GM19324 (cell line): ENCODE results near the gene CASTOR1.

Source experiments
- ATAC-seq: cut with Tn5 transposase; IDR thresholded peaks from one replicate; pipeline ENCODE4 v1.9.1; 2021; ENCODE audit warnings: mild to moderate bottlenecking, moderate library complexity; ENCODE audit not compliant: unreplicated experiment, low FRiP score

Gene CASTOR1

DNA sequence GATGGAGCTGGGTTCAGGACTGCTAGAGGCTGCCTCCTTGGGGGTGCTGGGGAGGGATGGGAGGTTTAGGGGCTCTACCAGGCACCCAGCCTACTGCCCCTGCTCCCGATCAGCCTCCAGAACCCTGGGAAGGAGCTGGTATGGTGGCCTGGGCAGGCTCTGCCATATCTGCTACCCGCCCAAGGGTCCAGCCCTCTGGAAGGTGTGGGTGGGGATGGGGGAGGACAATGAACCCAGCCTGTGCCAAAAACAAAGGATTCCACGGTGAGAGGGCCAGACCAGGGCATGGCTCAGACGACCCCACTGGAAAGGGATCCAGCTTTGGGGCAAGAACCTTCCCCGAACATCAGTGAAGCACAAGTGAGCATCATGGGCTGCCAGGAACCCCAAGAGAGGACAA lies 3.0 kb downstream of the CASTOR1 start:
- no peak for ATAC-seq

DNA sequence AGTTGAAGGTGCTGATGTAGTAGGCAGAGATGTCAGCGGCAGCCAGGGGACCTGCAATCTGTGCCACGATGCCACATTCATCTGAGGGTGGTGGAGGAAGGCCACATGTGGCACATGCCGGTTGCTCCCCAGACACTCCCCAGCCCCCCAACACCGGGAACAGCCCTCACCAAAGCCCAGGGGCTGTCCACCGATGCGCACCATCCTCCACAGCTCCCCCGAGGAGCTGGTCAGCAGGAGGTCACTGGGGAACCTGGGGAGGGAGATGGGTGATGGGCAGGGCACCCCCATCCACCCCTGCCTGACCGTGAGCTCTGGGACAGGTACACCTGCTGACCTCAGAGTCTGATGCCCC lies 3.5 kb downstream of the CASTOR1 start:
- no peak for ATAC-seq

DNA sequence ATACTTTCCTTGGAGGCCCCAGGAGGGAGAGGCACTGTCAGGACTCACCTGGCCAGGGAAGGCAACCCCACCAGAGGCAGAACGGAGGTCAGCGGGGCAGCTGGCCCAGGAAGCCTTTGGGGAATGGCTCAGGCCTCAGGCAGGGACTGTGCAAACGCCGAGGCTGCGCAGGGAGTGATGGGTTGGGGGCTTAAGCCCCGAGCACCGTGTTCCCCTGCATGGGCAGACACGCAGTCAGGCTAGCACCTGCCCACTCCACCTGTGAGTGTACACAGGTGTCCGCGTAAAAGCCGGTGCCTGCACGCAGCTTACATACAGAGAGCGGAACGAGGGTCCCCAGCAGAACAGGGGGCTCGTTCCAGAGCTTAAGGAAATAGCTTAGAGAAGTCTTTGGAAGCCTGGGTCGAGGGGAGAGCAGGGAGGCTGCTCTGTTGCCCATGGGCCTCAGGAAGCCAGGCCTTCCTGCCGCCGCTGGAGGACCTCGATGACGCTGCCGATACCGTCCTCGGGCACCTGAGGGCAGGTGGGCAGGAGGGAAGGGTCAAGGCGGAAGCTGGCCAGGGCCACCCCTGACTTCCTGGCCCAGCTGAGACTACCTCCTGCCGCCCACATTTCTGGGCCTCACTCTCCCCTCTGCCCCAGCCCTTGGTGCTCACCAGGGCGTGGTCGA lies 4.0 kb downstream of the CASTOR1 start:
- no peak for ATAC-seq

DNA sequence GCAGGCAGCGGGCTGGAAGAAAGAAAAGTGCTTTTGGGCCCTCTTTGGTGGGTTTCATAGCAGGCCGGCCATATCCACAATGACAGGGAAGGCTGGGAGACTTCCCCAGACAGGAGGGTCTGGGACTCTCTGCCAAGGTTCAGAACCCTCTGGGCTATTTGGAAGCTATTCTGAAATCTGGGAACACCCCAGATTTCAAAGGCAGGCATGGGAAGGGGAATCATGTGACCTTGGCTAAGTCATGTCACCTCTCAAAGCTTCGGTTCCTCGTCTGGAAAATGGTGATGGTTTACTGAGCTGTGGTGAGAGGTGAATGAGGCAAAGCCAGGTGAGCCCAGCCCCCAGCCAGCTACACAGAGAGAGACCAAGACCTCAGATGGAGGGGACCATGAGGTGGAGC lies 4.6 kb downstream of the CASTOR1 start:
- ATAC-seq = no peak

DNA sequence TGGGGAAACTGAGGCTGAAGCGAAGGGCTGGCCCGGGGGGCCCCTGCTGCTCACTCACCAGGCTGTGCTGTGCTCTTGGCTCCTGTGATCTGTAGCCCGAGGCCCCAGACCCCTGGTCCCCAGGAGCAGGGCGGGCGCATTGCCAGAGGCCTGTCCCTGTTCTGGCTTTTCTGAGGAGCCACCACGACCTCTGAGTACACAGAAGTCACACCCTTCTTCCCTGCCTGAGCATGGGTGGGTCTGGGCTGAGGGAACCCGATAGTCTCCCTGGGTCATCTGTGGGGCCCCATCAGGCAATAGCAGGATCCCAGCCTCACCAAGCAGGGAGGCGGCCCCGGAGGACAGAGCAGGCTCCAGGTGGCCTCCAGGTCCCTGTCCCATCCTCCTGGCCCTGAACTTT lies 5.1 kb downstream of the CASTOR1 start:
- ATAC-seq = no peak

DNA sequence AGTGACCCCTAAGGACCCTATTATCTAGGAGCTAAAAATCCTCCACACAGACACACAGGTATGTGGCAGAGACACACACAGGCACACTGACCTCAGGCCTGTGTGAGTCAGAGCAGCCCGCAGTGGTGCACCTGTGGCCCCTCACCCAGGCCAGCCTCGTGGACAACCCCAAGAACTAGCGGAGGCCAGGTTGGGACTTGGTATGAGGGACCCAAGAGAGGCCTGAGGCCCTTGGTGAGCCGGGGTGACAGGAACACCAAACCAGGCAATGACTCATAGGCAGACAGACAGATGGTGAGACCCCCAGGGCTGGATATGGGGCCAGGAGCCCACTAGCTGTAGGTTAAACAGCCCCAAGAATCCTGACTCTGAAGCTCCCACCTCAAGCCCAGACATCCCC lies 6.0 kb downstream of the CASTOR1 start:
- ATAC-seq = no peak

DNA sequence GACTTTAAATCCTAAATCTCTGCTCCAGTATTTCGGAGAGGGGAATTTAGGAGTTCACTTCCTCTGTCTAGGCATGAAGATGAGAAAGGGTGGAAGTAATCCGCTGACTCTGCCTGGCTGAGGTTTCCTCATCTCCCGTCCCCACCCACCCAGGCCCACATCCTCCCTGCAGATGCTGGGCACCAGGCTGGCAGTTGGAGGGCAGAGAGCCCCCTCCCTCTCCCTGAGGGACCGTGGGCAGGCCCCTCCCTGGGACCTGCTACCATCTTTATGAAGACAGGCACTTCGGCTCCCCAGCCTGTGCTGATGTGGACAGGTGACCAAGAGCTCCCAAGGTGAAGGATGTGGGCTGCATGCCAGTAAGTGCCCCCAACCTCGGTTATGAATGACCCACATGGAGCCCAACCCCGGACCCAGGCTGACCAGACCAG lies 6.7 kb downstream of the CASTOR1 start:
- ATAC-seq = no peak

DNA sequence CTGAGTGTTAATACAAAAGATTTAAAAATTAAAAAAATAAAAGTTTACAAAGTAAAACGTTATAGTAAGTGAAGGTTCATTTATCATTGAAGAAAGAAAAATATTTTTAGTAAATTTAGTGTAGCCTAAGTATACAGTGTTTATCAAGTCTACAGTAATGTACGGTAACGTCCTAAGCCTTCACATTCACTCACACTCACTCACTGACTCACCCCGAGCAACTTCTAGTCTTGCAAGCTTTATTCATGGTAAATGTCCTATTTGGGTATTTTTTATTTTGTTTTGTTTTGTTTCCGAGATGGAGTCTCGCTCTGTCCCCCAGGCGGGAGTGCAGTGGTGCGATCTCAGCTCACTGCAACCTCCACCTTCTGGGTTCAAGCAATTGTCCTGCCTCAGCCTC lies 8.8 kb downstream of the CASTOR1 start:
- ATAC-seq = no peak

DNA sequence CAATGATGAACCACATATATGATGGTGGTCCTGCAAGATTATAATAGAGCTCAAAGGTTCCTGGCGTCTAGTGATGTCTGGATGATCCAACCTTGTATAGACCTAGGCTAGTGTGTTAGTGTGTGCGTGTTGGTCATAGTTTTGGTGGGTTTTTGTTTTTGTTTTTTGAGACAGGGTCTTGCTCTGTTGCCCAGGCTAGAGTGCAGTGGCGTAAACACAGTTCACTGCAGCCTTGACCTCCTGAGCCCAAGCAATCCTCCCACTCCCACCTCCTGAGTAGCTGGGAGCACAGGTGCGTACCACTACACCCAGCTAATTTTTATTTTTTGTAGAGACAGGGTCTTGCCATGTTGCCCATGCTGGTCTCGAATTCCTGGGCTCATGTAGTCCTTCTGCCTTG lies 9.4 kb downstream of the CASTOR1 start:
- ATAC-seq = no peak

DNA sequence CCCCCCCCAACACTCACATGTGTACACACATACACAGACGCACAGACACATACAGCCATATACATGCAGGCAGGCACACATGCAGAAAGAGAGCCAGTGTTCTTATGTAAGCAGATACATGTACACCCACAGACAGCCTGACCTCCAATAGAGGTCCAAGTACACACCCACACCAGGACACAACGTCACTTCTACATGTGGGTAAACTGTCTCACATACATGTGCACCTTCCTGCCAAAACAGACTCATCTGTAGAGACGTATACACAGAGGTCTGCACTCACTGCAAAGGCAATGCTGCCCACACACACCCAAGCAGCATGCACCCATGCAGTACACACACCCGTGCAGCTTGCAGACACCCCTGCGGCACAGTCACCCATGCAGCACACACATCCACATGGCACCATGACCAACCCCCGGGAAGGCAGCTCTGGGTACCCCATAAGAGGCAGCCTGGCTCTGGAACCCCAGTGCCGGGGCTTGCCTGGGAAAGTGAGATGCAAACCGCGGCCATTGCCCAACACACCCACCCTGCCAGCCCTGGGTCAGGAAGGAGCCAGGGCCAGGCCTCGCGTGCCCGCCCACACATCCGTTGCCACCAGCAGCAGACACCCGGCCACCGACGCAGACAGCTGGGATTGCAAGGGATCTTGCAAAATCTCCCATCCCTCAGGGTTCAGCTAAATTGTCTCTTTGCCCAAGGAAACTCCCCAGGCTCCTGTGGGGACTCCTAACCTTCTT lies 10.1 kb downstream of the CASTOR1 start:
- ATAC-seq = no peak

DNA sequence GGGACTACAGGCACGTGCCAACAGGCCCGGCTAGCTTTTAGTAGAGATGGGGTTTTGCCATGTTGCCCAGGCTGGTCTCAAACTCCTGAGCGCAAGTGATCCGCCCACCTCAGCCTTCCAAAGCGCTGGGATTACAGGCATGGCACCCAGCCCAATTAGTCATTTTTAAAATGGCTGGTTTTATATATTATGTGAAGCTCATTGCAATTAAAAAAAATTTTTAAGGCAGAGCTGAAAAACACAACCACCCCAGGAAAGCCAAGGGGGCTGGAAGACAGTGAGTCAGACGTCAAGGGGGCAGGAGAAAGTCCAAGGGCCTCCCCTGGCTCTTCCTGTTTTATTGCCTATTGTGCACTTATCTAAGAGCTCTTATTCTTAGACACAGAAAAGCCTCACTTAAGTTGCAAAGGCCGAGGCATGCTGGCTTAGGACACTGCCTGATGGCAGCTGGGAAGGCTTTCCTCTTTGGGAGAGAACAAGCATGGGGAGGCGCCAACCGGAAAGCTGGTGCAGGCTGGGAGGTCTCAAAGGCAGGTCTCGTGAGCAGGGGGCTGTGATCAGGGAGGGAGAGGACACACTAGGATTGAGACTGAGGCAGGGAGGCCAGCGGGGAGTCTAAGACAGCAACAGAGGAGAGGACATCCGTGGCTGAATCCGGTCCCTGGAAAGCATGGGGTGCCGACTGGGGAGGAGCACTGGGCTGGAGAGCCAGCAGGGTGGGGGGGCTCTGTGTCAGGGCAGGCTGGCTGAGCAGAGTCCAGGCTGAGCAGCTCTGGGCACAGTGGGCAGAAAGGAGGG lies 11.6 kb downstream of the CASTOR1 start:
- ATAC-seq = no peak

DNA sequence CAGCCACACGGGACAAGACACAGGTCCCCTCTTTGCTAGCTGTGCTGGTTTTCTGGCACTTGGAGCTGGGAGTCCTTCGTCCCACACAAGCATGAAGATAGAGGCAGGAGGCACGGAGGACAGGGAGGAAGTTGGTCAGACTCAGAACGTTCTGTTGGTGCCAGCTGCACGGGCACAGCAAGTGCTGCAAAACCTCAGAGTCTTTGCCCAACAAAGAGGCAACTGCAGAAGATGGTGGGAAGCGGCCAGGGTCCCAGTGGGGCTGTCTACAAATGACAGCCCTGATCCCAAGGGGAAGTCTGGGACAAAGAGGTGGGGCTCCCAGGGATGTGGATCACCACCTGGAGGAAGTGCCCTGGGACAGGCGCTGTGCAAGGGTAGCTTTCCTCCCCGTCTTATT lies 13.3 kb downstream of the CASTOR1 start:
- ATAC-seq = no peak

DNA sequence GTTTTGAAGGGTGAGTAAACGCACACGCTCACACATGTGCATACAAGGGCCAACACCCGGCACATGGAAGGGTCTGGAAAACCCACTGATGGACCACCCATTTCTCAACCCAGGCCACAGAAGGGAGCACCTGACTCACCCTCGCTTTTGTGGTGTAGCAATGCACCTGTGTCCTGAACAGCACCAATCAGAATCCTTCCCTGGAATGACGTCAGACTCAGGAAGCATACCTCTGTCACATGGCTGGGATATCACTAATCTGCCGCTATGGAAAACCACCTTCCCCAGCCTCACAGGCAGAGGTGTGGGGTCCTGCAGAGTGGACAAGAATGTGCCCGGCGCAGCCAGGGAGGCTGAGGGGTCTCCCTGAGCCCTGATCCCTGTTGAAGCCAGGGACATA lies 13.7 kb downstream of the CASTOR1 start:
- ATAC-seq = no peak

DNA sequence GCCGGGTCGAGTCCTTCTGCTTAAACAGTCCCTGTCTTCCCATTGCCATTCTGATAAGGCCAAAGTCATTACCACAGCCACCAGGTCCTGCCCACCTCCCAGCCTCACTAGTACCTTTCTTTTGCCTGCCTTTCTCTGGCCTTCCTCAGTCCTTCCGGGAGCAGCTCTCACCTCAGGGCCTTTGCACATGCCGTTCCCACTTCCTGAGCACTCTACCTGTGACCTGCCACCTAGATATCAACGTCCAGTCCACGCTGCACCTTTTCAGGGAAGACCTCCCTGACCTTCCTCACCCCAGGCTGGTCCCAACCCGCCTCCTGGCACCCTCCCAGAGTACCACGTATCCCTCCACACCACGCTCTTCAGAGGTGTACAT lies 14.9 kb downstream of the CASTOR1 start:
- no peak for ATAC-seq

DNA sequence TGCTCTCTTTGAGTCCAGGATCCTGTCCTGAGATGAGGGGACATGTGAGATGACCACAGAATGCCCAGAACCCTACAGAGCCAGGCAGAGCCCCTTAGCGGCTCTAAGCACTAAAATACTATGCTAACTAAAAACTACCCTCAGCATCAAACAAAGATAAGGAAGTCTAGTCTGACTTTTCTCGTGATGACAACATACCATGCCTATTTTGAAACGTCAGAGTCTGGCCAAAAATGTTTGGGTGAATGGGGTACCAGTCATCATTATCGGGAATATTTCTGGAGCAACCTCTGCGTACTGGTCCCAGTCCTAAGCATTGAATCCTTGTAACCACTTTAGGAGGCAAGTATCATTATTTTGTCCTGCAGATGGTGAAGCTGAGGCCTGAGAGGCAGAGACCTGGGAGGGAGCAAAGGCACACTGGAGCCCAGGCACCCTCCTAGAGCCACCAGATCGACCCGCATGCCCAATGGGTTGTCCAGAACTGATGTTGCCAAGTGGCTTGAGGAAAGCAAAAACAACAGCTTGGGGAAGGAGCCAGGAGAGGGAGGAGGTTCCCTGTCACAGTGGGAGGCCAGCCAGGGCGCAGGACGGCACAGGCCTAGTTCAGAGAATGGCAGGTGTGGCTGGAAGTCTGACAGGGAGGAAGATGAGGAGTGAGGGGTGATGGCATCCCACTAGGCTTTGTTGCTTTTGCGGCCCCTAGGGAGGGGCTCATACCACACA lies 15.4 kb downstream of the CASTOR1 start:
- no peak for ATAC-seq

DNA sequence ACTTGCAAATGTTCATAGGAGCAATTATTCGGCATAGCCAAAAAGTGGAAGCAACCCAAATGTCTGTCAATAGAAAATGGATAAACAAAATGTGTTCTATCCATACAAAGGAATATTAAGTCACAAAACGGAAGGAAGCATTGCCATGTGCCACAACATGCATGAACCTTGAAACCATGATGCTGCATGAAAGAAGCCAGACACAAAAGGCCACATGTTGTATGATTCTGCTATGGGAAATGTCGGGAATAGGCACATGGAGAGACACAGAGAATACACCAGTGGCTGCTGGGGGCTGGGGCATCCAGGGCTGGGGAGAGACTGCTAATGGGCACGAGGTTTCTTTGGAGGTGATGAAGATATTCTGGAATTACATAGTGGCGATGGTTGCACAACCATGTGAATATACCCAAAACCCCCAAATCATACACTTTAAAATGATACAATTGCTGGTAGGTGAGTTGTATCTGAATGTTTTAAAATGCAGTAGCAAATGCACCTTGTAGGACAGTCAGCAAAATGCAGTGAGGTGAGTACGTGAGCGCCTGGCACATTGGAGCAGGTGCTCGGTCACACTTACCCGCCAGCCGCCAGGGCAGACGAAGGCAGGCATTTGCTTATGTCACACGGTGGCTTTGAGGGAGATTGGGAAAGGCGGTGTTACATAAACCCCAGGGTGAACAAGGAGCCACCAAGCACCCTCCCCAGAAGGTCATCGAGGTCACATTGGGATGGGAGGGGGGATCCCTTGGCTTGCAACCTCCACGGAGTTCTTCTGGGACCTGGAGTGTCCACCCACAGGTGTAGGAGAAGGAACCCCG lies 16.3 kb downstream of the CASTOR1 start:
- no peak for ATAC-seq

DNA sequence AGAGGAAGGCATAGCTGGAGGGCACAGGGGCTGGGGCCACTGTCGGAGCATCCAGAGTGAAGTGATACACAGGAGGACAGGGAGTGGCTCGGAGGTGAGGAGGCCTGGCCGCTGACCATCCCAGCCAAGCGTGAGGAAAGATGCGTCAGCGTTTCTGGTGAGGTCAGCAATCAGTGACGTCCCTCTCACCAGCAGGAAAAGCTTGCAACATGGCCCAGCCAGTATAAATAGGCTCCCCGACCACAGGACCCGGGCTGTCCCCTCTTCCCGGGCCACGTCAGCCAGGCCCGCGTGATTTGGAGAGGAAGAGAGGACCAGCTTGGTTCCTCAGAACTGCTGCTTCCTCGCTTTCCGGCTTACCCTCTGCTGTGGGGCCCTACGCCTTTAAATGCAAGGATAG lies 18.5 kb downstream of the CASTOR1 start:
- ATAC-seq = no peak

DNA sequence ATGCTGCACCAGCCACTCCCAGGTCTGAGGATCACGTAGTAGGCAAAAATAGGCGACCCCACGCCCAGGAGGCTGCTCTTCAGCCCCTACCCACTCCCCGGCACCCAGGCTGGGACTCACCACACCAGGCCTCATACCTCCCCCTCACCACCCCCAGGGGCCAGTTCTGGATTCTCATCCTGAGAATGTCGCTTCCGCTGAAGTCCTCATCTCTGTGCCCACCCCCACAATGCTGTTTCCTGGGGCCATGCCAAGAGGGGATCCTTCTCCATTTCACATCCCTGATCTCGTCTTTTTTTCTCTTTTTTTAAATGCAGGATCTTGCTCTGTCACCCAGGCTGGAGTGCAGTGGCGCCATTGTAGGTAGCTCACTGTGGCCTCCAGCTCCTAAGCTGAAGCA lies 21.0 kb downstream of the CASTOR1 start:
- ATAC-seq = no peak

DNA sequence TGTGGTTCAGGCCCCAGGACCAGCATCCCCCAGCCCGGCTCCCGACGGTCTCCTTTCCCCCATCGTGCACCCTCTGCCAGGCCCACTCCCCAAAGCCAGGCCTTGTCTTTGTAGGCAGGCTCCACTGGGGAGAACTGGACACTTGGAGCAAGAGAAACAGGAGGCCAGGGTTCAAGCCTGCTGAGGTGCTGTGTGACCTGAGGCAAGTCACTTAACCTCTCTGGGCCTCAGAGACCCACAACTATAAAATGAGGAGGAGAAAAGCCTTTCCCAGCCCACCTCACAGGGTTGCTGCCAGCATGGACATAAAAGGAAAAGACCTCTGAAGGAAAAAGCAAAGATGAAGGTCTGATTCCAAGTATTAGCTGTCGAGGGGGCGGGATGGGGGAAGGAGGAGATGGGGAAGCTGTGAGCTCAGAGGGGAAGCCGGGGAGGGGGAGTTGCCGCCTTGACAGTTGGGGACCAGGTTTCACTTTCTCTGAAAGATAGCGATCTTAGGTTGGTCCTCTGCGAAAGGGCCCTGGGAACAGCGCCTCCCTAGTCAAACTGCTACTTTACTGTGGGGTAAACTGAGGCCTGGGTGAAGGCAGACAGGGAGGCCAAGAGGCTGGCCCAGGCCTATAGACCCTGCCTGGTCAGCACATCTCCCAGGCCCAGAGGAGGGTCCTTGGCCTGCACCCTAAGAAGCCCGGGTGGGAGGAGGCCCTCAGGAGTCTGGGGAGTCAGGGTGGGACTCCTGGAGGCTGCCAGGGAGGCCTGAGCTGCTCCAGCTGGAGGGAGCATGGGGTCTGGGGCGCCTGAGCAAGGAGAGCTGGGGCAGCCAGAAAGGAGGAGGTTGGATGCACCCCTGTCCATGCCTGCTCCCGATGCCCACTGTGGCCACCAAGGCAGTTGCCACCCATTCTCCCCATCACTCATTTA lies 21.7 kb downstream of the CASTOR1 start:
- ATAC-seq = no peak
